Mesodermal cell (in vitro differentiated cells): ENCODE results near the gene MICALL1.

Experiments
- H3K27ac ChIP-seq: 2 replicates; pipeline ENCODE4 v1.7.0; 2013; ENCODE audit warnings: mild to moderate bottlenecking, low read depth, low read length, moderate library complexity; ENCODE audit not compliant: severe bottlenecking
- H3K36me3 ChIP-seq: 2 replicates; pipeline ENCODE4 v1.7.1; 2013; ENCODE audit warnings: mild to moderate bottlenecking, low read length, moderate library complexity; ENCODE audit not compliant: control insufficient read depth, insufficient read depth
- H3K4me1 ChIP-seq: one replicate; pipeline ENCODE4 v1.7.1; 2013; ENCODE audit warnings: mild to moderate bottlenecking, low read length; ENCODE audit not compliant: insufficient read depth, control insufficient read depth, poor library complexity, severe bottlenecking
- H3K4me3 ChIP-seq: 2 replicates; pipeline ENCODE4 v1.7.0; 2013; ENCODE audit warnings: low read length, control low read depth, mild to moderate bottlenecking; ENCODE audit not compliant: insufficient read depth, poor library complexity, severe bottlenecking; ENCODE audit errors: extremely low read depth
- H3K9me3 ChIP-seq: 2 replicates; pipeline ENCODE4 v1.7.1; 2013; ENCODE audit warnings: mild to moderate bottlenecking, low read length, moderate library complexity; ENCODE audit not compliant: control insufficient read depth
- WGBS, 2 experiments: methylation state at CpG; one replicate each; pipeline ENCODE4 v1.1.5; 2013; ENCODE audit warnings: missing lambda C conversion rate in 2 of 2; ENCODE audit not compliant: insufficient coverage in 2 of 2; 5-methylcytosine and 5-hydroxymethylcytosine counted together

Gene MICALL1

GRCh38 chr22:37965940-37966664, 60.0 kb downstream of the MICALL1 start:
- Histone ChIP-seq H3K9me3 (no peaks in the 10 kb centered on the region), H3K36me3 (peaks cover 68% of the 10 kb centered on the region), H3K27ac (peak overlapping the region; percentile 60), H3K4me1 (peaks cover 25% of the 10 kb centered on the region), H3K4me3 (no peak overlapping the region)
- WGBS, 2 experiments = 89 to 91% methylated on average over 6 of the region's 9 CpGs

GRCh38 chr22:37967147-37967546, 61.0 kb downstream of the MICALL1 start:
- Histone ChIP-seq H3K36me3 (peaks cover 57% of the 10 kb centered on the region), H3K9me3 (no peaks in the 10 kb centered on the region), H3K27ac (no peak overlapping the region), H3K4me1 (peaks cover 25% of the 10 kb centered on the region), H3K4me3 (no peak overlapping the region)
- WGBS, 2 experiments = 70 to 83% methylated on average over 1 of the region's 1 CpG

- no peak overlapping the region for H3K4me3 ChIP-seq
- peaks cover 25% of the 10 kb centered on the region for H3K4me1 ChIP-seq
- WGBS, 2 experiments = 71 to 81% methylated on average over 9 to 10 of the region's 14 CpGs
- H3K36me3 ChIP-seq = peaks cover 52% of the 10 kb centered on the region
- peak overlapping the region; percentile 45 for H3K27ac ChIP-seq
- H3K9me3 ChIP-seq = no peaks in the 10 kb centered on the region
These were observed 61.7 kb downstream of the MICALL1 start for GRCh38 chr22:37967637-37968451.

GRCh38 chr22:37968452-37969251, 62.6 kb downstream of the MICALL1 start:
- WGBS, 2 experiments = 100% methylated on average over 1 of the region's 5 CpGs

GRCh38 chr22:37970864-37971263, 64.8 kb downstream of the MICALL1 start:
- 88 to 97% methylated on average over 3 to 4 of the region's 4 CpGs for WGBS, 2 experiments
- Histone ChIP-seq H3K36me3 (peaks cover 35% of the 10 kb centered on the region), H3K9me3 (no peaks in the 10 kb centered on the region), H3K27ac (no peak overlapping the region), H3K4me1 (peaks cover 18% of the 10 kb centered on the region), H3K4me3 (no peak overlapping the region)

More at GRCh38 chr22:37968452-37969251, 62.6 kb downstream of the MICALL1 start:
- H3K27ac ChIP-seq = peak overlapping the region; percentile 45
- H3K4me1 ChIP-seq = peaks cover 25% of the 10 kb centered on the region
- H3K4me3 ChIP-seq = no peak overlapping the region
- H3K36me3 ChIP-seq = peaks cover 45% of the 10 kb centered on the region
- no peaks in the 10 kb centered on the region for H3K9me3 ChIP-seq

- Histone ChIP-seq H3K9me3 (no peaks in the 10 kb centered on the region), H3K4me1 (peaks cover 11% of the 10 kb centered on the region), H3K36me3 (peaks cover 32% of the 10 kb centered on the region), H3K4me3 (no peak overlapping the region), H3K27ac (no peak overlapping the region)
- 44 to 92% methylated on average over 2 to 4 of the region's 7 CpGs for WGBS, 2 experiments
These were observed 65.7 kb downstream of the MICALL1 start for GRCh38 chr22:37971475-37972434.

- 88 to 90% methylated on average over 1 to 3 of the region's 3 CpGs for WGBS, 2 experiments
- no peak overlapping the region for H3K27ac ChIP-seq
These were observed 66.4 kb downstream of the MICALL1 start for GRCh38 chr22:37972527-37972926.

GRCh38 chr22:37973271-37974170, 67.4 kb downstream of the MICALL1 start:
- no peak overlapping the region for H3K27ac ChIP-seq
- no peaks in the 10 kb centered on the region for H3K4me1 ChIP-seq
- 89 to 95% methylated on average over 18 to 28 of the region's 33 CpGs for WGBS, 2 experiments
- peaks cover 14% of the 10 kb centered on the region for H3K36me3 ChIP-seq
- H3K4me3 ChIP-seq = no peak overlapping the region
- no peaks in the 10 kb centered on the region for H3K9me3 ChIP-seq

More at GRCh38 chr22:37972527-37972926, 66.4 kb downstream of the MICALL1 start:
- peaks cover 5% of the 10 kb centered on the region for H3K4me1 ChIP-seq
- H3K36me3 ChIP-seq = peaks cover 24% of the 10 kb centered on the region
- no peaks in the 10 kb centered on the region for H3K9me3 ChIP-seq
- H3K4me3 ChIP-seq = no peak overlapping the region

- H3K4me3 ChIP-seq = no peak overlapping the region
- peaks cover 5% of the 10 kb centered on the region for H3K4me1 ChIP-seq
- no peak overlapping the region for H3K27ac ChIP-seq
- no peaks in the 10 kb centered on the region for H3K9me3 ChIP-seq
- WGBS, 2 experiments = 83 to 95% methylated on average over 2 of the region's 2 CpGs
- H3K36me3 ChIP-seq = peaks cover 3% of the 10 kb centered on the region
These were observed 69.1 kb downstream of the MICALL1 start for GRCh38 chr22:37975153-37975552.
